ENCODE results near the gene PAN3.
"Not testable (repeated sequence)": the region's sequence is repeated elsewhere in the genome, so short reads cannot be mapped to it uniquely, and the experiment has no call there.

- TF ChIP-seq CTCF, POLR2A, POLR2AphosphoS5 (IDR thresholded peaks at IDR 0.05): not testable (repeated sequence)
These were observed 3.2 kb downstream of the PAN3 start for GRCh38 chr13:28141542-28141941.
